NAMALWA (cell line): Measurements from ENCODE around the gene MARCHF5.
"Not testable (repeated sequence)": the region's sequence is repeated elsewhere in the genome, so short reads cannot be mapped to it uniquely, and the experiment has no call there.

Experiments used
- DNase-seq: peaks from one replicate; pipeline ENCODE4 v3.0.0-alpha.2; 2015; ENCODE audit warnings: low spot score

Gene MARCHF5

DNA sequence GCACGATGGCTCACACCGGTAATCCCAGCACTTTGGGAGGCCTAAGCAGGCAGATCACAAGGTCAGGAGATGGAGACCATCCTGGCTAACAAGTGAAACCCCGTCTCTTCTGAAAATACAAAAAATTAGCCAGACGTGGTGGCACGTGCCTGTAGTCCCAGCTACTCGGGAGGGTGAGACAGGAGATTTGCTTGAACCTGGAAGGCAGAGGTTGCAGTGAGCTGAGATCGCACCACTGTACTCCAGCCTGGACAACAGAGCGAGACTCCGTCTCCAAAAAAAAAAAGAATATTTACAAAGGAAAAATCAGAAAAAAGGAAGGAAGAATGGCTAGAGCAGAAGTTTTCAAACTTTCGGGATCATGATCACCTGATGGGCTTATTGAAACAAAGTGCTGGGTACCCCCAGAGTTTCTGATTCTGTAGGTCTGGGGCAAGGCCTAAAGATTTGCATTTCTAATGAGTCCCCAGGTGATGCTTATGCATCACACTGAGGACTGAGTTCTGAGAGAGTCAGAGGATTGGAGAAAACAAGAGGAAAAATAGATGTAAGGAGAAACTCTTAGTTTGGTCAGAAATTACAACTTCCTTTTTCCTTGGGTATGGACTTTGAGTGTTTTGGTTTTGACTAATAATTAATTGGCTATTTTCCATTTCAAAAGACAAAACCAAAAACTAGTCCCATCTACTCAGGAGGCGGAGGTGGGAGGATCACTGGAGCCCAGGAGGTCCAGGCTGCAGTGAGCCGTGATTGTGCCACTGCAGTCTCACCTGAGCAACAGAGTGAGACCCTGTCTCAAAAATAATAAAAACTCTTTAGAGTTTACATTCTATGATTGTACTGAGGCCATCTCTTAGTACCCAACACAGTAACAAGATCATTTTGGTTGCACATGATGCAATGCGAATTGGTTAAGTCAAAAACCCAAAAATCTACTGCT, 14.4 kb downstream of the MARCHF5 start:
- no peak for DNase-seq

DNA sequence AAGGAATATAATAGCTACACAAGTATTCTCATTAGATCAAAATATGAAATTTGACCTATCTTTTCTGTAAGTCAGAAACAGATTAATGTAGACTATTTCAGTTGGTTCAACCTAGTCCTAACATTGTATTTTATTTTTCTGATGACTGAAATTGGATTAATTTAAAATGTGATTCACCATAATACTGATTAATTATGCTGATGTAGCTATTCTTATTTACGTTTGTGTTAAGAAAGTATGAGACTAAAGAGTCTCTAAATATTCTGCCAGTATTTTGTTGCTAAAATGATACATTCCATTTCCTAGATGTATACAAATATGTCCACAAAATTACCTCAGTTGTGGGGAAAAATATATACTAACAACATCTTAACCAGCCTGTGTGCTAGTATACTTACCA, 18.3 kb downstream of the MARCHF5 start:
- no peak for DNase-seq

DNA sequence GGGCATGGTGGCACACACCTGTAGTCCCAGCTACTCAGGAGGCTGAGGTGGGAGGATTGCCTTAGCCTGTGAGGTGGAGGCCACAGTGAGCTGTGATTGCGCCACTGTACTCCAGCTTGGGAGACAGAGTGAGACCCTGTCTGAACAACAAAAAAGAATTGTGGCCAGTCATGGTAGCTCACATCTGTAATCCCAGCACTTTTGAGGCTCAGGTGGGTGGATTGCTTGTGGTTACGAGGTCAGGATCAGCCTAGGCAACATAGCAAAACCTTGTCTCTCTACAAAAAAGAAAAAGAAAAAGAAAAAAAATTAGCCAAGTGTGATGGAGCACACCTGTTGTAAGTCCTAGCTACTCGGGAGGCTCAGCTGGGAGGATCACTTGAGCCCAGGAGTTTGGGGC, 22.8 kb downstream of the MARCHF5 start:
- DNase-seq, result no peak

DNA sequence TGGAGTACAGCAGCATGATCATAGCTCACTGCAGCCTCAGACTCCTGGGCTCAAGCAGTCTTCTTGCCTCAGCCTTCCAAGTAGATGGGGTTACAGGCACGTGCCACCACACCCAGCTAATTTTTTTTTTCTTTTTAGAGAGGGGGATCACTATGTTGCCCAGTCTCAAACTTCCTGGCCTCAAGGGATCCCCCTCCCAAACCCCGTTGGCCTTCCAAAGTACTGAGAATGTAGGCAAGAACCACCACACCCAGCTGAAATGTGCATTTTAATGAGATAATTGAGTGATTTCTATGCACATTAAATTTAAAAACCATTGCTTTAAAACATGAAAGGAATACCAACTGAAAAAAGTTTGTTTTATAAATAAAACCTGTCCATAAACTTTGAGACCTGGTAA, 25.6 kb downstream of the MARCHF5 start:
- no peak for DNase-seq

DNA sequence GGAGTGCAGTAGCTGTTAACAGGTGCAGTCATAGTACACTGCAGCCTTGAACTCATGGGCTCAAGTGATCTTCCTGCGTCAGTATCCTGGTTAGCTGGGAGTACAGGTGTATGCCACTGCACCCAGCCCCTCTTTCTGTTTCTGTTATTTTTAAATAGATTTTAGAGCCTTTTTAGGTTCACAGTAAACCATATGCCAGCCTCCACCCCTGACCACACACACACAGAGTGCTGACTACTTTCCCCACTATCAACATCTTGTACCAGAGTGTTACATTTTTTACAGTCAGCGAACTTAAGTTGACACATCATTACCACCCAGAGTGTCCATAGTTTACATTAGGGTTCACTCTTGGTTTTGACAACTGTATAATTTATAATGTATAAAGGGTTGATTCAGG, 32.1 kb downstream of the MARCHF5 start:
- no peak for DNase-seq

DNA sequence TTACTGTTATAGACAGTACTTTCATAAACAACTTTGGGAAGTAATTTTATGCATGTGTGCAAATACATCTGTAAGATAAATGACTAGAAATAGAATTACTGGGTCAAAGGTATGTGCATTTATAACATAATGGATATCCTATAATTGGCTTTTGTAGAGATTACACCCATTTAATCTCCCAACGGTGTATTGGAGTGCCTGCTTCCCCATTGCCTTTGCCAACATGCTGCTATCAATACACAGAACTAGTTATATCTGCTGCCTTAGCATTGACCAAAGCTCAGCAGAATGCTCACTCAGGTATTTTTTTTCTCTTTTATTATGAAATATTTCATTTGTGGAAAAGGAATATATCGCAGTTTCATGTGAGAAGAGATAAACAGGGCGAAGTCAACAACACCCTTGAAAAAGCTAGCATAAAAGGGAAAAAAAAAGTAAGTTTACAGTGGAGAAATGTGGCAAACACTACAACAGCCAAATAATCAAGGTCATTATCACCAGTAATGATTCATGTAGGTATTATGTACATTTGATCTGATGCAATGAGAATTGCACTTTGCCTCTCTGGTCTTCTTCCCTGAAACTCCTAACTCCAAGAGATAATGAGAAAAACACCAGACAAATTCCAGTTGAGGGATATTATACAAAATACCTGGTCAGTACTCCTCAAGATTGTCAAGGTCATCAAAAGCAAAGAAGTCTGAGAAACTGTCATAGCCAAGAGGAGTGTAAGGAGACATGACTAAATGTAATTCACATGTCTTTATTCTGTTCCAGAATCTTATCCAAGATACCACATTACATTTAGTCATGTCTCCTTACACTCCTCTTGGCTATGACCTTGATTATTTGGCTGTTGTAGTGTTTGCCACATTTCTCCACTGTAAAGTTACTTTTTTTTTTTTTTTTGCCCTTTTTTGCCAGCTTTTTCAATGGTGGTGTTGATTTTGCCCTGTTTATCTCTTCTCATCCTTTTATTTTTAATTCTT, 36.8 kb downstream of the MARCHF5 start:
- DNase-seq, result no peak

DNA sequence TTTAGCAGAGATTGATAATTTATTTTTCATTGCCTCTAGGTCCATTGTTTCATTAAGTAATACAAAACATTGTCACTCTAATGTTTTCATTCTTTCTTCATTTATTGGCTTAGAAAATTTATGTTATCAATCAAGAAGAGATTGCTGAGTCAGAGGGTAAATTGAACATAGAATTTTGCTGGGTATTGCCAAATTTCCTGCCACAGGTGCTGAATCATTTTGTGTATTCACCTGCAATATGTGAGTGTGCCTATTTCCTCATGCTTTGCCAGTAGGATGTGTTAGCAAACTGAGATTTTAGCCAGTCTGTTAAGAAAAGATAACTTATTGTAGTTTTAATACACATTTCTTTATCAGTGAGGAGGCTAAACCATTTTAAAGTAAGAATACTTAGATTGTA, 38.0 kb downstream of the MARCHF5 start:
- DNase-seq, result no peak

DNA sequence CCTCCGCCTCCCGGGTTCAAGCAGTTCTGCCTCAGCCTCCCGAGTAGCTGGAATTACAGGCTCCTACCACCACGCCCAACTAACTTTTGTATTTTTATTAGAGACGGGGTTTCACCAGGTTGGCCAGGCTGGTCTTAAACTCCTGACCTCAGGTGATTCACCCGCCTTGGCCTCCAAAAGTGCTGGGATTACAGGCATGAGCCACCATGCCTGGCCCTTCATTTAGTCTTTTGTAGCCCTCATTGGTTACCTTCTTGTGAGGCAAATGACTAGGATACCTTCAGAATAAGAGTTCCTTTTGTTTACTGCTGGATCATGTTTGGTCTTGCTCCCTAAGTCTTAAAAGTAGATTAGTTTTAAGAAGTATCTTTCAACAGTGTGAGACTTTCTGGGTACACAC, 39.0 kb downstream of the MARCHF5 start:
- not testable (repeated sequence) for DNase-seq

DNA sequence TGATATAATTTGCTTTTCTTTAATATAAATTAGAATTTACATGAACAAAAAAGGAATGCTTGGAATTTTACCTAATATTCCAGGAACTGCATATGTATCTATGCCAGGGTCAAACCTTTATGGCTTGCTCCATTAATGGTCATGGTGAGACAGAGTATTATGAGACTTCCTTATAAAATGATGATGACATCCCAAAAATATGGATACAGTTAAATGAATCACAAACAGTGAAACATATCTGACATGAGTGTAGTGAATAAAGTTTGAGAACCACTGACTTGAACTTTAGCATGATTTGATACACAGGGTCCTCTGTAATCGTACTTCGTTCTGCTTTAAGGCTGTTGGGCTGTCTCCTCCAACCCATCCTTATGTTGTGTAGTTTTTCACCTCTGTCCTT, 51.8 kb downstream of the MARCHF5 start:
- no peak for DNase-seq

DNA sequence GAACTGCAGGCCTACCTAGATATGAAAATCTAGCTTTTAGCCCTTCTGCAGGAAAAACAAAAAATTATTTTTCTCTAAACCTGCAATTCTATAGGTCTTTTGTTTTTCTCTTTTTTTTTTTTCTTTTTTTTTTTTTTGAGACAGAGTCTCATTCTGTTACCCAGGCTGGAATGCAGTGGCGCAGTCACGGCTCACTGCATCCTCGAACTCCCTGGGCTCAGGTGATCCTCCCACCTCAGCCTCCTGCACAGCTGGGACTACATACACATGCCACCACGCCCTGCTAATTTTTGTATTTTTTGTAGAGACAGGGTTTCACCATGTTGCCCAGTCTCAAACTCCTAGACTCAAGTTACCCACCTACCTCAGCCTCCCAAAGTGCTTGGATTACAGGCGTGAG, 54.6 kb downstream of the MARCHF5 start:
- not testable (repeated sequence) for DNase-seq

DNA sequence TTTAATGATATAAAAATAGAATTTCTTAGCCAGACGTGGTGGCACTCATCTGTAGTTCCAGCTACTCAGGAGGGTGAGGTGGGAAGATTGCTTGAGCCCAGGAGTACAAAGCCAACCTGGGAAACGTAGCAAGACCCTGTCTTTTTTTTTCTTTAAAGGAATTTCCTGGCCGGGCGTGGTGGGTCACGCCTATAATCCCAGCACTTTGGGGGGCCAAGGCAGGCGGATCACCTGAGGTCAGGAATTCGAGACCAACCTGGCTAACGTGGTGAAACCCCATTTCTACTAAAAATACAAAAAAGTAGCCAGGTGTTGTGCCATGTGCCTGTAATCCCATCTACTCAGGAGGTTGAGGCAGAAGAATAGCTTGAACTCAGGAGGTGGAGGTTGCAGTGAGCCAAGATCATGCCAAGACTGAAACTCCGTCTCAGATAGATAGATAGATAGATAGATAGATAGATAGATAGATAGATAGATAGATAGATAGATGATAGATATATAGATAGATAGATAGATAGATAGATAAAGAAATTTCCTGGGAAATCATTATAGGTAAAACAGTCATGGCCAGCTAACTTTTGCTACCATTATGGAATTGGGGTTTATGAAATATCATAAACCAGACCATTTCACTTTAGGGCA, 56.2 kb downstream of the MARCHF5 start:
- DNase-seq, result not testable (repeated sequence)

DNA sequence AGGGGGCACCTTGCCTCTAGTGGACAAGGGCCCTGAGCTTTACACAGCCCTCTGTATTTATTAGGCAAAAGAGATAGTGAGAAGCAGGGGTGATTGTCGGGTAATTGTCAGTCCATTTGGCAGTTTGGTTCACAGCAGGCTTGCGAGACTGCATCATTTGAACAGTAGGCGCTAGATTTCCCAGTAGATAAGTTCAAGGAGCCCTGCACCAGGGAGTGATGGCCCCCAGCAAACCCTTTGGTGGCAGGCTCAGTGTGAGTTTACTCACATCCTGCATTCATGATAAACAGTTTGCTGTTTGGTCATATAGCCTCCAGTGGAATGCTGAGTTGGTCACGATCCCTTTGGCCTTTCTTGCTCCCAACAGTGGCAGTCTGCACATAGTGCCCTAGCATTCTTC, 59.4 kb downstream of the MARCHF5 start:
- DNase-seq, result no peak

DNA sequence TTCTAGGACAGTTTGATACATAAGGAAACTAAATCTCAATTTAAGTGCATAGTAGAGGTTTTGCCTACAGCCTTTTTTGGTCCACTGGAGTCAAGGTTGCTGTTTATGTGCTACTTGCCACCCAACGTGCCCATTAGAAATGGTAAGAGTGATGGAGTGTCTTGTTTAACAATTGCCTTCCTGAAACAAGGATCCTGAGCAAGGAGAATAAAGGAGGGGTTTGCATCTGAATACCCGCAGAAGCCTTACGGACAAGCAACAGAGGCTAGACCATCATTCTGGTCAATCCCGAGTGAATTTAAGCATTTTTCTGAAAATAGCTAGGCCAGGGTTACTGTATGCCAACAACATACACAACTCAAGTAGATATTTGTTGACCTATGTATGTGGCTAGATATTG, 63.6 kb downstream of the MARCHF5 start:
- no peak for DNase-seq

DNA sequence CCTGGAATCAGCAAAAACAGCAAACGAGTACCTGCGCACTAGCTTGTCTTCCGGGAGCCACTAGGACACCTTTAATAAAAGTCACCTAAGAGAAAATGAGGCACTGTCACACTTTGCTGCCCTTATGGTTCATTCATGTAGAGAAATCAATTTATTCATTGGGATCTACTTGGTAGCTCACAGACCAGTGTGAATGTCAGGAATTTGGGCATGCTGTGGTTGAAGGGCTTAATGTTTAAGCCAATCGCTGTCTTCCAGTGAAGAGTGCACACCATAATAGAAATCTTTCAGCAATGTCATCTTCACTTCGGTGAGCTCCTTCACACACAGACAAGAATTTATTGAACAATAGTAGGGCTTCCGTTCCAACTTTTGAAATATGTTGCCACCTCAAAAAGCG, 65.1 kb downstream of the MARCHF5 start:
- no peak for DNase-seq

DNA sequence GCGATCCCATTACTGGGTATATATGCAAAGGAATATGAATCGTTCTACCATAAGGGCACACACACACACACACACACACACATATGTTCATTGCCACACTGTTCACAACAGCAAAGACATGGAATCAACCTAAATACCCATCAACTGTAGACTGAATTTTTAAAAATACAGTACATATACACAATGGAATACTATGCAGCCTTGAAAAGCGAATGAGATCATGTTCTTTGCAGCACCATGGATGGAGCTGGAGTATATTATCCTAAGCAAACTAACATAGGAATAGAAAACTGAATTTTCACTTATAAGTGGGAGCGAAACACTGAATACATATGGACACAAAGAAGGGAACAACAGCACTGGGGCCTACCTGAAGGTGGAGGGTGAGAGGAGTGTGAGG, 72.5 kb downstream of the MARCHF5 start:
- no peak for DNase-seq

DNA sequence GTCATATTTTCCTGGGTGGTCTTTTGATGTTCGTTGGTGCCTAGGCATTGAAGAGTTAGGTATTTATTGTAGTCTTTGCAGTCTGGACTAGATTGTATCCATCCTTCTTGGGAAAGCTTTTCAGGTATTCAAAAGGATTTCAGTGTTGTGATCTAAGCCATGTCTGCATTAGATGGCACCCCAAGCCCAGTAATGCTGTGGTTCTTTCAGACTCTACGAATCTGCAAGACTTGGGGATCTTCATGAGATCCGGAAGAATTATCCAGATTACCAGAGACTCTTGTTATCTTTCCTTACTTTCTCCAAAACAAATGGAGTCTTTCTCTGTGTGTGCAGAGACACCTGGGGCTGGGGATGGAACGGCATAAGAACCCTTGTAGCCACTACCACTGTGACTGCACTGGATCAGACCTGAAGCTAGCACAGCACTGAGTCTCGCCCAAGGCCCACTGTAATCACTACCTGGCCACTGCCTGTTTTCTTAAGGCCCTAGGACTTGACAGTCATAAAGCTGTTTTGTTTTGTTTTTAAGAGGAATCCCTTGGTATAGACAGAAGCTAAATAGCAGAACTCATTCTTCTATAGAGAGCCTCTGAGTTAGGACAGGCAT, 75.5 kb downstream of the MARCHF5 start:
- DNase-seq, result no peak

DNA sequence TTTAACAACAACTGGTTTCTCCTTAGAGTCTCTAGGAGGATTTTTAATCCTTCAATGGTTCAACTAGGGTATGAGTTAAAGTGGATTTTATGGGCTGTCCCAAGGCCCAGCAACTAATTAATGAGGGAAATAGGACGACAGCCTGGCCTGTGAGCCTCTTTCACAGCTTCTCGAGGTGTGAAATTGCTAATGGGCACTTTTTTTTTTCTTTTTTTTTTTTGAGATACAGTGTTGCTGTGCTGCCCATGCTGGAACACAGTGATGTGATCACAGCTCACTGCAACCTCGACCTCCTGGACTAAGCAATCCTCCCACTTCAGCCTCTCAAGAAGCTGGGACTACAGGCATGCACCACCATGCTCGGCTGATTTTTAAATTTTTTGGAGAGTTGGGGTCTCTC, 87.0 kb downstream of the MARCHF5 start:
- DNase-seq, result no peak

DNA sequence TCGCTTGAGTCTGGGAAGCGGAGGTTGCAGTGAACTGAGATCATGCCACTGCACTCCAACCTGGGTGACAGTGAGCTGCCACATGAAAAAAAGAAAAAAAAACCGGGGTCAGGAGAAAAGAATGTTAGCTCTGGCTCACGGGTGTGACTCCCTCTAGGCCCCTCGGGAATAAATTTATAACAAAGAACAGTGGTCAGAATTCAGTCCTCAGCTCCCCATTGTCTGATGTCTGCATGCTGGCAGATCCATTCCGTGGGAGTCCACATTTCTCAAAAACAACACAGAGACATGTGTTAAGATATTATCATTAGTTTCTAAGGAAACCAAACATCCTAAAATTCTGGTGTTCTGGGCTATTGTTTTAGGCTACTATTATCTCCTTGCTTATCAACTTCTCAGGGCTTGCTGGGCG, 90.6 kb downstream of the MARCHF5 start:
- DNase-seq, result no peak

DNA sequence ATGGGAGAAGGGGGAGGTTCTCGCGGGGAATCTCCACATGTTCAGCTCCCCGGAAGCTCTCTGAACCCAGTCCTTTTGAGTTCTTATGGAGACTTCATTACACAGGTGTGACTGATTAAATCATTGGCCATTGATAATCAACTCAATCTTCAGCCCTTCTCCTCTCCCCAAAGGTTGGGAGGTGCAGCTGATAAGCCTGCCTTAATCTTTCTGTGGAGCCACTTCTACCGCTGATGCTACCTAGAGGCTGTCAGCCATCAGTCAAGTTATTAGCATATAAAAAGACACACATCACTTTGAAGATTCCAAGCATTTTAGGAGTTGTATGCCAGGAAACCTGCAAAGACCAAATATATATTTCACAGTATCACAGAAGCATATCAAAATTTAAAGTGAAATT, 91.7 kb downstream of the MARCHF5 start:
- DNase-seq, result no peak

DNA sequence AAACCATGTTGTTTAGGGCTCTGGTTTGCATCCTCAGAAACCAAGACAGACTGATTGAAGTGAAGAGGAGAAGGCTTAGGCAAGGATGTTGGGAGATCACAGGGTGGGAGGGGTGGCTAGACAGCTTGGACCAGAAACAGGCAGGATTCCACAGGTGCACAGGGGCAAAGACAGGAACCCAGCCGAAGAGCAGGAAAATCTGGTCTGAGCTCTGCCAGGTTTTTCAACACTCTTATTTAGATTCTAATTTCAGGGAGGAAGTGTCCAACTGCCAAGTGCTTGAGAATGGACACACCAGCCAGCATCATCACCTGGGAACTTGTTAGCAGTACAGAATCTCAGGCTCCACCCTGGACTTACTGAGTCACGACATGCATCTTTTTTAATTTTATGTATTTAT, 93.8 kb downstream of the MARCHF5 start:
- no peak for DNase-seq

DNA sequence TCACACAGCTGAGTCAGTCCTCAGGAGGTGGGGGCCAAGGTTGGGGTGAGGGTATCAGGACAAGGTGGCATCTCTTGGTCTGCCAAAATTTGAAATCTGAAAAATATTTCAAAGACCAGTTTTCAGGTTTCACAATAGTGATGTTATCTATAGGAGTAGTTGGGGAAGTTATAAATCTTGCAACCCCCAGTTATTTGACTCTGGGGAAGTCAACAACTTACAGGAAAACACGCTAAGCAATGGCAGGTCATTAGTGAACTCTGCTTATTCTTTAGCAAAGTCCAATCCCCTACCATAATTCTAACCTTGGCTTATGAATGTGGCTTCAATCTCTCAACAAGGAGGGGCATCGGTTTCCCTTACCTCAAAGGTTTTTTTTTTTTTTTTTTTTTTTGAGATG, 94.9 kb downstream of the MARCHF5 start:
- no peak for DNase-seq
